HepG2 (cell line): ENCODE measurements around the gene MTCL1. TPM values are rescaled to one million over a fixed set of nuclear protein-coding genes. Genes with fewer than 3 reads are reported as not detected.

ENCODE experiments used
- ATAC-seq: fragments of 200-7000 bp; cut with Tn5 transposase; 3 replicates; pipeline ENCODE4 v1.9.1; 2020; ENCODE audit warnings: mild to moderate bottlenecking, moderate library complexity
- BruUV-seq: library from RNA; stranded (reverse); fragments of 400-500 nt; replicated peaks from 2 replicates; lab custom pipeline; 2021; lab: Mats Ljungman, UMichigan
- CTCF ChIA-PET: fragments of 300-600 bp; formaldehyde crosslinking; extraction: SDS; loops from one replicate; lab custom pipeline; 2021; ENCODE audit warnings: low total read pairs, inconsistent platforms, low intra/inter-chr PET ratio; lab: Yijun Ruan, JAX
- POLR2A ChIA-PET: fragments of 350-600 bp; sonication (Branson Sonifier 250); formaldehyde crosslinking; loops from one replicate; lab custom pipeline; 2020; ENCODE audit warnings: antibody characterized with exemption, inconsistent platforms; lab: Yijun Ruan, JAX
- DNase-seq: peaks from one replicate; pipeline ENCODE4 v3.0.0-alpha.2; 2015; ENCODE audit warnings: low spot score
- FAIRE-seq: peaks from 3 replicates; lab custom pipeline; 2011; peaks lifted over from hg19 to GRCh38; lab: Jason Lieb, UNC
- H2AFZ ChIP-seq: one replicate; pipeline ENCODE4 v1.6.1; 2011; ENCODE audit warnings: low read length, inconsistent platforms
- H3K27ac ChIP-seq: fragments of 300-600 bp; 3 replicates; pipeline ENCODE4 v1.8.0; 2011; ENCODE audit warnings: mixed run types, mild to moderate bottlenecking, mixed read lengths, low read length, inconsistent platforms; ENCODE audit not compliant: insufficient read depth; ENCODE audit errors: extremely low read length
- H3K27me3 ChIP-seq, 2 experiments: fragments of 200-600 bp in 1 of 2; 2 replicates in 1 of 2; 3 replicates in 1 of 2; pipeline versions ENCODE4 v1.6.0 to v1.8.0; 2011; ENCODE audit warnings: low read length in 2 of 2, mild to moderate bottlenecking in 2 of 2, moderate library complexity in 2 of 2, inconsistent platforms in 1 of 2; ENCODE audit not compliant: insufficient read depth in 2 of 2, control insufficient read depth in 1 of 2
- H3K36me3 ChIP-seq, 2 experiments: fragments of 200-600 bp in 1 of 2; replicated peaks in 1 of 2; 2 replicates in 1 of 2; 3 replicates in 1 of 2; pipeline versions ENCODE4 v1.5.1 to v1.8.0; 2011; ENCODE audit warnings: low read length in 2 of 2, inconsistent platforms in 1 of 2; ENCODE audit not compliant: insufficient read depth in 2 of 2, control insufficient read depth in 1 of 2
- H3K4me1 ChIP-seq: 2 replicates; pipeline ENCODE4 v1.5.1; 2012; ENCODE audit warnings: low read length, inconsistent platforms; ENCODE audit not compliant: insufficient read depth
- H3K4me2 ChIP-seq: 2 replicates; pipeline ENCODE4 v1.6.0; 2011; ENCODE audit warnings: low read depth, low read length, inconsistent platforms
- H3K4me3 ChIP-seq, 3 experiments: fragments of 200-600 bp in 1 of 3; sonication (generic), shearing (Covaris generic) in 1 of 3; replicated peaks in 1 of 3; 2 replicates each; pipeline ENCODE4 v1.5.1; 2011 to 2016; ENCODE audit warnings: low read length in 3 of 3, inconsistent platforms in 2 of 3, low read depth in 2 of 3, mild to moderate bottlenecking in 2 of 3, control low read depth in 1 of 3, mixed read lengths in 1 of 3; ENCODE audit not compliant: insufficient read depth in 1 of 3
- H3K79me2 ChIP-seq: one replicate; pipeline ENCODE4 v1.6.1; 2011; ENCODE audit warnings: low read length, inconsistent platforms; ENCODE audit not compliant: insufficient read depth
- H3K9ac ChIP-seq: 2 replicates; pipeline ENCODE4 v1.6.0; 2011; ENCODE audit warnings: mild to moderate bottlenecking, low read depth, low read length, inconsistent platforms; ENCODE audit not compliant: insufficient read depth
- H3K9me3 ChIP-seq: 2 replicates; pipeline ENCODE4 v1.5.1; 2012; ENCODE audit warnings: mild to moderate bottlenecking, low read length
- H4K20me1 ChIP-seq: 2 replicates; pipeline ENCODE4 v1.6.0; 2011; ENCODE audit warnings: inconsistent platforms, mild to moderate bottlenecking, low read length, moderate library complexity; ENCODE audit not compliant: insufficient read depth
- CC2D1A ChIP-seq: sonication (generic); formaldehyde crosslinking; IDR thresholded peaks from 2 replicates; pipeline ENCODE4 v1.8.1; 2023; ENCODE audit warnings: mild to moderate bottlenecking, missing genetic modification reagents
- CHD4 ChIP-seq: fragments of 200-600 bp; sonication (generic); IDR thresholded peaks from 2 replicates; pipeline ENCODE4 v1.7.0; 2017; ENCODE audit warnings: mild to moderate bottlenecking, low read length, borderline replicate concordance
- ETV5 ChIP-seq: IDR thresholded peaks from 2 replicates; pipeline ENCODE4 v1.6.1; 2018; ENCODE audit warnings: missing biosample characterization, missing genetic modification reagents, inconsistent platforms, borderline replicate concordance
- FOXO1 ChIP-seq: sonication (generic); formaldehyde crosslinking; IDR thresholded peaks from 2 replicates; pipeline ENCODE4 v1.4.0; 2020; ENCODE audit warnings: missing genetic modification reagents
- IKZF1 ChIP-seq: fragments of 450-650 bp; IDR thresholded peaks from 2 replicates; pipeline ENCODE4 v1.7.1; 2016
- NCOA5 ChIP-seq: sonication (generic); formaldehyde crosslinking; IDR thresholded peaks from 2 replicates; pipeline ENCODE4 v1.4.0; 2020; ENCODE audit warnings: missing genetic modification reagents
- NR2F6 ChIP-seq, 2 experiments: IDR thresholded peaks; 2 replicates each; pipeline ENCODE4 v1.6.1; 2016; ENCODE audit warnings: antibody characterized with exemption in 1 of 2, mild to moderate bottlenecking in 1 of 2
- PPARG ChIP-seq: conservative IDR thresholded peaks from 2 replicates; pipeline ENCODE4 v1.6.1; 2016; ENCODE audit warnings: missing biosample characterization, missing genetic modification reagents
- SAFB2 ChIP-seq: sonication (generic); formaldehyde crosslinking; IDR thresholded peaks from 2 replicates; pipeline ENCODE4 v1.5.1; 2020; ENCODE audit warnings: missing genetic modification reagents, low read depth, mild to moderate bottlenecking, borderline replicate concordance
- ZBTB39 ChIP-seq: sonication (generic); formaldehyde crosslinking; IDR thresholded peaks from 2 replicates; pipeline ENCODE4 v1.5.0; 2020; ENCODE audit warnings: missing genetic modification reagents
- ZFP62 ChIP-seq: sonication (generic); formaldehyde crosslinking; IDR thresholded peaks from 2 replicates; pipeline ENCODE4 v1.4.0; 2020; ENCODE audit warnings: missing genetic modification reagents
- WGBS: methylation state at CpG from one replicate; pipeline ENCODE4 v1.1.6; 2017; ENCODE audit warnings: low lambda C conversion rate; 5-methylcytosine and 5-hydroxymethylcytosine counted together
- in situ Hi-C: cut with HindIII; loops from 2 replicates; pipeline ENCODE4 v1.10.0; 2017; ENCODE audit warnings: low pct_unique_long_range_greater_than_20kb; ENCODE audit not compliant: extremely low pct_ligation_motif_present
- intact Hi-C: fragments of 100-400 bp; cut with micrococcal nuclease; formaldehyde crosslinking; loops from one replicate; pipeline ENCODE4 v1.10.0; 2022; ENCODE audit not compliant: unreplicated experiment
- polyA plus RNA-seq, 8 experiments: library from polyadenylated mRNA; depleted of rRNA in 3 of 8; stranded (reverse) in 7 of 8; unstranded in 1 of 8; fragments of >200 nt; fragmentation: Illumina TruSeq in 4 of 8; extraction: Trizol in 4 of 8; gene quantifications; 2 replicates each; pipeline versions ENCODE4 v1.2.1 to v1.2.3, GENCODE V29; 2011 to 2016; ENCODE audit warnings: low read depth in 4 of 8, missing spikeins in 1 of 8, mixed read lengths in 1 of 8; ENCODE audit not compliant: insufficient read depth in 1 of 8
- total RNA-seq, 5 experiments: library from RNA; depleted of rRNA; stranded (reverse); fragments of >200 nt; fragmentation: Illumina TruSeq; extraction: Trizol; gene quantifications; 2 replicates each; pipeline ENCODE4 v1.2.3, GENCODE V29; 2016; ENCODE audit warnings: low read depth in 1 of 5

Gene MTCL1
- total and polyA plus RNA-seq, 2 of the 13 experiments (the other 11 are each of a cell fraction or from before 2014, with no cell fraction given), result 3.1 to 3.2 TPM

GRCh38 chr18:8830067-8831060 lies 125.0 kb downstream of the MTCL1 start:
- 83% methylated on average over 13 of the region's 16 CpGs for WGBS
- H3K27ac ChIP-seq, result no peak overlapping the region

More at GRCh38 chr18:8830067-8831060, 125.0 kb downstream of the MTCL1 start:
- DNase-seq (no peak), ATAC-seq (no peak), FAIRE-seq (no peak)
- Histone ChIP-seq H3K4me2 (no peak overlapping the region), H3K79me2 (no peaks in the 10 kb centered on the region), H3K4me1 (no peaks in the 10 kb centered on the region), H3K36me3 (no peaks in the 10 kb centered on the region), H3K9ac (no peak overlapping the region), H3K9me3 (no peaks in the 10 kb centered on the region), H2AFZ (no peak overlapping the region), H3K27me3 (no peaks in the 10 kb centered on the region; a peak in 1 of 5 replicates), H4K20me1 (no peaks in the 10 kb centered on the region), H3K4me3 (no peak overlapping the region)
- in situ Hi-C loops, result no loop called here
- ChIA-PET CTCF (no interaction called here), POLR2A (no interaction called here)
- BruUV-seq, result no TSS peak
- intact Hi-C loops, result no loop called here
- TF ChIP-seq IKZF1 (no peak), ZFP62 (CRISPR knock-in tag) (no peak), CC2D1A (CRISPR knock-in tag) (no peak), PPARG (CRISPR knock-in tag) (no peak), FOXO1 (CRISPR knock-in tag) (no peak), SAFB2 (CRISPR knock-in tag) (no peak), ZBTB39 (CRISPR knock-in tag) (no peak), CHD4 (no peak), ETV5 (CRISPR knock-in tag) (no peak), NCOA5 (CRISPR knock-in tag) (no peak), NR2F6 (IDR thresholded peaks at IDR 0.05) (no peak), NR2F6 (CRISPR knock-in tag; IDR thresholded peaks at IDR 0.05) (no peak)
